ENCODE measurements around the gene PNPT1.
"Not testable (repeated sequence)": the region's sequence is repeated elsewhere in the genome, so short reads cannot be mapped to it uniquely, and the experiment has no call there.

Gene PNPT1

DNA sequence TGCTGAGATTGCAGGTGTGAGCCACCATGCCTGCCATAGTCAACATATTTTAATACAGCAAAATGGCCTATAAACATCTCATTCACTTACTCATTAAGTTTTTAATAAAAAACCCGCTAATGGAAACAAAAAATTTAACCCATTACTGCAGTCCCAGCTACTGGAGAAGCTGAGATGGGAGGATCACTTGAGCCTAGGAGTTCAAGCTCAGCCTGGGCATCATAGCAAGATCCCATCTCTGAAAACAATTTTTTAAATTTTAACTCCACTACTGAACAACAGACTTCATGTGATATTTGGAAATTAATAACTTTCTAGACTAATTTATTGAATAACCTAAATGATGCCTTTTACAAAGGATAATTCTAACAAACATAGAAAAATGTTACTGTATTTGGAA, 81.6 kb downstream of the PNPT1 start:
- no peak overlapping the region for H3K9ac ChIP-seq (ENCODE audit: low read depth, low read length)
- H3K4me3 ChIP-seq (ENCODE audit: low read length): no peak overlapping the region
- no peaks in the 10 kb centered on the region for H3K27me3 ChIP-seq (ENCODE audit: control insufficient read depth, insufficient read depth, low read length)
- peaks cover 30% of the 10 kb centered on the region for H3K36me3 ChIP-seq (ENCODE audit: insufficient read depth, low read length)
- no peaks in the 10 kb centered on the region for H3K9me3 ChIP-seq (replicated peaks; ENCODE audit: low read length)
- peaks cover 6% of the 10 kb centered on the region for H3K4me1 ChIP-seq (ENCODE audit: control insufficient read depth, insufficient read depth, low read length)
- H3K4me2 ChIP-seq (ENCODE audit: low read length): no peak overlapping the region

GRCh38 chr2:55610954-55611743, 82.5 kb downstream of the PNPT1 start:
- peaks cover 6% of the 10 kb centered on the region for H3K4me1 ChIP-seq (ENCODE audit: control insufficient read depth, insufficient read depth, low read length)
- no peak overlapping the region for H3K9ac ChIP-seq (ENCODE audit: low read depth, low read length)
- no peak overlapping the region for H3K4me3 ChIP-seq (ENCODE audit: low read length)
- no peaks in the 10 kb centered on the region for H3K27me3 ChIP-seq (ENCODE audit: control insufficient read depth, insufficient read depth, low read length)
- no peaks in the 10 kb centered on the region for H3K9me3 ChIP-seq (replicated peaks; ENCODE audit: low read length)
- H3K4me2 ChIP-seq (ENCODE audit: low read length): no peak overlapping the region
- peaks cover 30% of the 10 kb centered on the region for H3K36me3 ChIP-seq (ENCODE audit: insufficient read depth, low read length)

DNA sequence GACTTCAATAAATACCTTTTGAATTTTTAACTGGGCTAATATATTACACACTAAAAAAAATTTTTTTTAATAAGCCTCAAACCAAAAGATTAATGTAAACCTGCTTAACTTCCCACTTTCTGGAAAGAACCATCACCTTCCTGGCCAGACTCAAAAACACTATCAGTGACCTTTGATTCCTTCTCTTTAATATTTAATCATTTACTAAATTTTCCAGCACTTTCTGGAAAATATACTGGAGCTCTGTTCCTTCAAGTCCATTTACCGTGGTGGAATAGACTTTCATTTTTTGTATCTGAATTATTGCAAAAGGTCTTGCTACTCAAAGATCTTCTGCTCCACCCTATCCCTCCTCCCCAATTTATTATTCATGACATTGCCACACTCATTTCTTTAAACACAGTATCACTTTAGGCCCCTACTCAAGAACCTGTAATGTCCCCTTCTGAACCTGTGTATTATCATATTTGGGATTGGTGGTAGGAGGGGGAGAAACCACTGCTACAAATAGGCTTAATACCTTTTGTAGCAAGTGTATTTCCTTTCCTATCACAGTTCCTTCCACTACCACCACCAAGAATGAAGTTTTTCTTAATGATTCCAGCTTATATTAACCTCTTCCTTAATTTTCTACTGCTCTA, 83.6 kb downstream of the PNPT1 start:
- Histone ChIP-seq H3K9me3 (replicated peaks; ENCODE audit: low read length) (no peaks in the 10 kb centered on the region), H3K4me2 (ENCODE audit: low read length) (no peak overlapping the region), H3K4me1 (ENCODE audit: control insufficient read depth, insufficient read depth, low read length) (peaks cover under 1% of the 10 kb centered on the region), H3K36me3 (ENCODE audit: insufficient read depth, low read length) (peaks cover 28% of the 10 kb centered on the region), H3K27me3 (ENCODE audit: control insufficient read depth, insufficient read depth, low read length) (no peaks in the 10 kb centered on the region), H3K9ac (ENCODE audit: low read depth, low read length) (no peak overlapping the region), H3K4me3 (ENCODE audit: low read length) (no peak overlapping the region)

- H3K4me1 ChIP-seq (ENCODE audit: control insufficient read depth, insufficient read depth, low read length): peaks cover 3% of the 10 kb centered on the region
These were observed 84.3 kb downstream of the PNPT1 start for GRCh38 chr2:55609193-55609794.

DNA sequence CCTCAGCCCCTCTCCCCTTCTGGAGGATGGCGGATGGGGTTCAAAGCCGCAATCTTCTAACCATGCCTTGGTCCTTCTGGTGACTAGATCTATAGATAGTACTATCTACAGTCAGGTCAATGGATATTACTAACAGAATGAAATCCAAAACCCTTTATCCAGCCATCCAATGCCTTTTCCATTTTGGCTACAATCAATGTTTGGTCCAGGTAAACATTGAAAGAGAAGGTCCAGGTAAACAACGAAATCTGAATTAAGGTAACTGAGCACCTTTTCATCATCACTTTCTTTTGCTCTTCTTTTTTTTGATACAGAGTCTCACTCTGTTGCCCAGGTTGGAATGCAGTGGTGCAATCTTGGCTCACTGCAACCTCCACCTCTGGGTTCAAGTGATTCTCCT, 85.9 kb downstream of the PNPT1 start:
- H3K4me1 ChIP-seq (ENCODE audit: control insufficient read depth, insufficient read depth, low read length): peaks cover 11% of the 10 kb centered on the region

More at GRCh38 chr2:55609193-55609794, 84.3 kb downstream of the PNPT1 start:
- Histone ChIP-seq H3K9ac (ENCODE audit: low read depth, low read length) (no peak overlapping the region), H3K27me3 (ENCODE audit: control insufficient read depth, insufficient read depth, low read length) (no peaks in the 10 kb centered on the region), H3K4me3 (ENCODE audit: low read length) (no peak overlapping the region), H3K36me3 (ENCODE audit: insufficient read depth, low read length) (peaks cover 21% of the 10 kb centered on the region), H3K4me2 (ENCODE audit: low read length) (no peak overlapping the region), H3K9me3 (replicated peaks; ENCODE audit: low read length) (no peaks in the 10 kb centered on the region)

DNA sequence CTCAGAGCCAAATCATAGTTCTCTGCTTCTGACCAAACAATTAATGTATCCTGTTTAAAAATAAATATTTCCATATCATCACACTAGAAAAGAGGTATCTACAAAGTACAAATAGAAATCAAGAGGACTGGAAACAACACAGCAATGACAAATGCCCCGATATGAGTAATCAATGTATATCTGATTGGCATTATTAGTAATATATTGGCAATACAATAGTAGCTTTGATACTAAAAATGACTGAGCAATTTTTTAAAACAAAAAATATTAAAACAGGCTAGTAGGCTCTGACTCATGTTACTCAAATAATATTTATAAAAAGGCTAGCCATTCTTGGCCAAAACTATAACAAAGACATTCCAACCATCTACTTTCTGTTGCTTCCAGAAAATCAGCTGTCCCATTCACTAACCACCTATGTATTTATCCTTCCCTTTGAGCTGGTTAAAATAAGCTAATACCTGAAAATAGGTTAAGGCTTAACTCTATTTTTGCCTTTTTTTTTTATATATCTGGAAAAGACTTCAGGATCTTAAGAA, 89.5 kb downstream of the PNPT1 start:
- peaks cover 11% of the 10 kb centered on the region for H3K4me1 ChIP-seq (ENCODE audit: control insufficient read depth, insufficient read depth, low read length)
- H3K36me3 ChIP-seq (ENCODE audit: insufficient read depth, low read length): peaks cover 10% of the 10 kb centered on the region
- peak overlapping the region; percentile 51 for H3K9ac ChIP-seq (ENCODE audit: low read depth, low read length)

More for the DNA sequence above, 85.9 kb downstream of the PNPT1 start:
- Histone ChIP-seq H3K36me3 (ENCODE audit: insufficient read depth, low read length) (peaks cover 15% of the 10 kb centered on the region), H3K27me3 (ENCODE audit: control insufficient read depth, insufficient read depth, low read length) (no peaks in the 10 kb centered on the region), H3K4me2 (ENCODE audit: low read length) (no peak overlapping the region), H3K9me3 (replicated peaks; ENCODE audit: low read length) (no peaks in the 10 kb centered on the region), H3K9ac (ENCODE audit: low read depth, low read length) (no peak overlapping the region), H3K4me3 (ENCODE audit: low read length) (no peak overlapping the region)

GRCh38 chr2:55601849-55602248, 91.8 kb downstream of the PNPT1 start:
- peaks cover 11% of the 10 kb centered on the region for H3K4me1 ChIP-seq (ENCODE audit: control insufficient read depth, insufficient read depth, low read length)
- no peaks in the 10 kb centered on the region for H3K27me3 ChIP-seq (ENCODE audit: control insufficient read depth, insufficient read depth, low read length)
- H3K36me3 ChIP-seq (ENCODE audit: insufficient read depth, low read length): peaks cover 20% of the 10 kb centered on the region
- no peak overlapping the region for H3K4me3 ChIP-seq (ENCODE audit: low read length)
- H3K9me3 ChIP-seq (replicated peaks; ENCODE audit: low read length): no peaks in the 10 kb centered on the region
- no peak overlapping the region for H3K9ac ChIP-seq (ENCODE audit: low read depth, low read length)
- no peak overlapping the region for H3K4me2 ChIP-seq (ENCODE audit: low read length)

More for the DNA sequence above, 89.5 kb downstream of the PNPT1 start:
- no peak overlapping the region for H3K4me3 ChIP-seq (ENCODE audit: low read length)
- H3K9me3 ChIP-seq (replicated peaks; ENCODE audit: low read length): no peaks in the 10 kb centered on the region
- H3K4me2 ChIP-seq (ENCODE audit: low read length): peak overlapping the region; percentile 52
- H3K27me3 ChIP-seq (ENCODE audit: control insufficient read depth, insufficient read depth, low read length): no peaks in the 10 kb centered on the region

DNA sequence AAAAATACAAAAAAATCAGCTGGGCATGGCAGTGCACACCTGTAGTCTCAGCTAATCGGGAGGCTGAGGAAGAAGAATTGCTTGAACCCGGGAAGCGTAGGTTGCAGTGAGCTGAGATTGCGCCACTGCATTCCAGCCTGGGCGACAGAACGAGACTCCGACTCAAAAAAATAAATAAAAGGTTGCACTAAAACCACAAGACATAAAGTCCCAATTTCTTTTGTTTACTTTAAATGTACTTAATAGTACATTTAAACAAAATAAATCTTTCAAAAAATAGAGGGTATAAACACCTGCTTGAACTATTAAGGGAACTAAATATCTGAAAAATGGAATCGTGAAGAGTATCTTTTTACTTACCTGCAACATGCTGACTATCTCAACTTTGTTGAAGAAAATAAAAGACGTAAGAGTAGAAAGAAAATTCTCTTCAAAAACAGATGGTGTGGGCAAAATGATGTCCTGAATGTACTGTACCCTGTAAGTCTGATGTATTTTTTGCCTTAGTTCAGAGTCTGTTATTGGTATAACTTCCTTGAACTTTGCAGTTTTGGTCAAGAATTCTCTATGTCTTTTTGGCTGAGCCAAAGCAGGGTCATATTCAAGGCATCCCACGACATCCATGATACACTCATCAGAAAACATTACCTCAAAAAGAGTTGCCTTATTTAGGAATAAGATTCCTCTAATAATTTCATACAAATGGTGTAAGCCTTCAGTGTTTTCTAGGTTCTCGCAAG, 95.4 kb downstream of the PNPT1 start:
- Histone ChIP-seq H3K9me3 (replicated peaks; ENCODE audit: low read length) (no peaks in the 10 kb centered on the region), H3K9ac (ENCODE audit: low read depth, low read length) (no peak overlapping the region), H3K27me3 (ENCODE audit: control insufficient read depth, insufficient read depth, low read length) (no peaks in the 10 kb centered on the region), H3K4me2 (ENCODE audit: low read length) (no peak overlapping the region), H3K4me1 (ENCODE audit: control insufficient read depth, insufficient read depth, low read length) (peaks cover 3% of the 10 kb centered on the region), H3K36me3 (ENCODE audit: insufficient read depth, low read length) (peaks cover 28% of the 10 kb centered on the region), H3K4me3 (ENCODE audit: low read length) (no peak overlapping the region)

DNA sequence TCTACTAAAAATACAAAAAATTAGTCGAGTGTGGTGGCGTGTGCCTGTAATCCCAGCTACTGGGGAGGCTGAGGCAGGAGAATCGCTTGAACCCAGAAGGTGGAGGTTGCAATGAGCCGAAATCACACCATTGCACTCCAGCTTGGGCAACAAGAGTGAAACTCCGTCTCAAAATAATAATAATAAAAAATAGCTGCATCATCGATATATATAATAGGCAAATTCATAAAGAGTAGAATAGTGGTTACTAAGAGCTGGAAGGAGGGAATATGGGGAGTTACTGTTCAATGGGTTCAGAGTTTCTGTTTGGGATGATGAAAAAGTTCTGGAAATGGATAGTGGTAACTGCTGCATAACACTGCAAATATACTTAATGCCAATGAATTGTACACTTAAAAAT, 96.8 kb downstream of the PNPT1 start:
- not testable (repeated sequence) for H3K9me3 ChIP-seq (replicated peaks; ENCODE audit: low read length); H3K4me1 ChIP-seq (ENCODE audit: control insufficient read depth, insufficient read depth, low read length); H3K4me2 ChIP-seq (ENCODE audit: low read length); H3K4me3 ChIP-seq (ENCODE audit: low read length); H3K27me3 ChIP-seq (ENCODE audit: control insufficient read depth, insufficient read depth, low read length); H3K9ac ChIP-seq (ENCODE audit: low read depth, low read length)
- H3K36me3 ChIP-seq (ENCODE audit: insufficient read depth, low read length): peaks cover 19% of the 10 kb centered on the region

GRCh38 chr2:55595536-55595935, 98.1 kb downstream of the PNPT1 start:
- peaks cover 10% of the 10 kb centered on the region for H3K4me1 ChIP-seq (ENCODE audit: control insufficient read depth, insufficient read depth, low read length)
- H3K4me3 ChIP-seq (ENCODE audit: low read length): no peak overlapping the region
- no peaks in the 10 kb centered on the region for H3K9me3 ChIP-seq (replicated peaks; ENCODE audit: low read length)
- H3K9ac ChIP-seq (ENCODE audit: low read depth, low read length): no peak overlapping the region
- no peak overlapping the region for H3K4me2 ChIP-seq (ENCODE audit: low read length)
- no peaks in the 10 kb centered on the region for H3K27me3 ChIP-seq (ENCODE audit: control insufficient read depth, insufficient read depth, low read length)
- peaks cover 19% of the 10 kb centered on the region for H3K36me3 ChIP-seq (ENCODE audit: insufficient read depth, low read length)

- Histone ChIP-seq H3K27me3 (ENCODE audit: control insufficient read depth, insufficient read depth, low read length) (no peaks in the 10 kb centered on the region), H3K36me3 (ENCODE audit: insufficient read depth, low read length) (peaks cover 9% of the 10 kb centered on the region), H3K4me1 (ENCODE audit: control insufficient read depth, insufficient read depth, low read length) (peaks cover 12% of the 10 kb centered on the region), H3K9me3 (replicated peaks; ENCODE audit: low read length) (no peaks in the 10 kb centered on the region), H3K9ac (ENCODE audit: low read depth, low read length) (no peak overlapping the region), H3K4me2 (ENCODE audit: low read length) (no peak overlapping the region), H3K4me3 (ENCODE audit: low read length) (no peak overlapping the region)
These were observed 101.5 kb downstream of the PNPT1 start for GRCh38 chr2:55592130-55592529.

Data from skeletal muscle satellite cell (primary cell).